ENCODE data around the gene ARHGEF37. TPM values are rescaled to one million over a fixed set of nuclear protein-coding genes. Genes with fewer than 3 reads are reported as not detected.
A peak's percentile ranks its signal among the peaks of the same experiment; 100 is the strongest.

ARHGEF37 gene
- total and polyA plus RNA-seq, 2 of the 8 experiments (the other 6 are each of a cell fraction or from before 2014, with no cell fraction given) = 0.21 to 0.48 TPM

DNA sequence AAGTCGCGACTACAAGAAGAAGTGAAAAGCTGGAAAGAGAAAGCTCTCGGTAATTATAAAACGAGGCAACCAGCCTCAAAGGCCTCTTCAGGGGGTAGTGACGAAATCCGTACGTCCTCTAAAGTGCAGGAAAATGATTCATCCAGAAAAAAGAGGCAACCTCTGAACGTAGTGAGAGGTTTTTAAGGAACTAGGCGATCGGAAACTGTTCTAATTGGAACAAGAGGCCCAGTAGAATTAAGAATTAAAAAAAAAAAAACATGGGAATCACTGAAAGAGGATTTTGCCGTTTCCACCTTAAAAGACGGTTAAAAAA lies 31.1 kb upstream of the ARHGEF37 start:
- Histone ChIP-seq H3K4ac (replicated peaks; ENCODE audit: insufficient read length, low read depth, low read length) (no peak overlapping the region), H3K36me3 (ENCODE audit: control insufficient read depth in 2 of 4, insufficient read depth in 4 of 4, low read length in 3 of 4) (peaks cover 1 to 47% (median 10%) of the 10 kb centered on the region in 4 experiments; a peak in 7 of 8 replicates), H3K27ac (ENCODE audit: low read depth, low read length) (peak overlapping the region; percentile 93), H3K79me2 (ENCODE audit: control insufficient read depth in 1 of 2, insufficient read depth in 2 of 2, low read length in 2 of 2) (peaks cover 51 to 59% of the 10 kb centered on the region in 2 experiments), H2BK15ac (ENCODE audit: low read length) (no peak overlapping the region), H2BK12ac (ENCODE audit: low read depth, low read length) (peak overlapping the region; percentile 30; the same call in 1 of the 2 replicates), H4K8ac (ENCODE audit: extremely low read depth, insufficient read depth, low read length) (no peak overlapping the region), H2BK20ac (ENCODE audit: low read length) (no peak overlapping the region), H2AFZ (ENCODE audit: low read length) (no peak overlapping the region), H3K23me2 (ENCODE audit: low read depth, low read length) (peaks cover 11% of the 10 kb centered on the region; the same call in 1 of the 2 replicates), H3K79me1 (ENCODE audit: low read depth, low read length) (no peaks in the 10 kb centered on the region), H3K56ac (replicated peaks; ENCODE audit: insufficient read length, low read depth, low read length) (peak overlapping the region; percentile 52), H2BK120ac (replicated peaks; ENCODE audit: low read depth, low read length) (no peak overlapping the region), H4K20me1 (replicated peaks in 1 of 2; ENCODE audit: control insufficient read depth in 1 of 2, insufficient read depth in 2 of 2, low read length in 2 of 2) (peaks cover 5 to 6% of the 10 kb centered on the region in 2 experiments), H3K4me3 (ENCODE audit: extremely low read depth in 1 of 4, insufficient read depth in 2 of 4, low read depth in 3 of 4, low read length in 4 of 4) (peak overlapping the region; percentile 97 to 100 (median 99)), H3K9me3 (ENCODE audit: insufficient read depth in 2 of 2, low read depth in 1 of 2, low read length in 1 of 2) (no peaks in the 10 kb centered on the region), H3K18ac (ENCODE audit: extremely low read depth, low read length) (0 out of 2 replicates have a peak overlapping the region, but pooled peaks have one; percentile 72), H2BK5ac (ENCODE audit: low read depth, low read length) (peak overlapping the region; percentile 92), H2AK5ac (ENCODE audit: low read depth, low read length) (no peak overlapping the region; the same call in 1 of the 2 replicates), H3K4me2 (ENCODE audit: insufficient read depth in 1 of 2, low read depth in 2 of 2, low read length in 2 of 2) (peak overlapping the region; percentile 80 to 96), H3K23ac (ENCODE audit: insufficient read length) (no peak overlapping the region), H3K14ac (ENCODE audit: insufficient read length) (no peak overlapping the region), H3K9ac (replicated peaks in 1 of 4; ENCODE audit: extremely low read depth in 1 of 4, low read depth in 3 of 4, low read length in 3 of 4) (peak overlapping the region; percentile 81 to 94 (median 93)), H4K5ac (ENCODE audit: insufficient read length, low read depth, low read length) (no peak overlapping the region), H3K4me1 (replicated peaks in 1 of 4; ENCODE audit: control insufficient read depth in 3 of 4, insufficient read depth in 4 of 4, low read length in 3 of 4) (peaks cover 0 to 7% (median 3%) of the 10 kb centered on the region in 4 experiments; a peak in 4 of 7 replicates), H4K91ac (replicated peaks; ENCODE audit: insufficient read length, low read length) (no peak overlapping the region), H3K27me3 (replicated peaks in 1 of 4; ENCODE audit: control insufficient read depth in 3 of 4, extremely low read depth in 1 of 4, insufficient read depth in 3 of 4, low read length in 3 of 4) (no peaks in the 10 kb centered on the region)
- no peak for DNase-seq (ENCODE audit: low read depth in 1 of 2, low spot score in 2 of 2)
- TF ChIP-seq RXRA (IDR thresholded peaks at IDR 0.05; ENCODE audit: insufficient read depth, low read depth, low read length) (no peak), CBX8 (IDR thresholded peaks at IDR 0.05; ENCODE audit: borderline replicate concordance, low read depth, low read length) (no peak), CTBP2 (IDR thresholded peaks at IDR 0.05; ENCODE audit: borderline replicate concordance, insufficient read depth, insufficient read length, low read length) (no peak), SIN3A (conservative IDR thresholded peaks at IDR 0.05 in 1 of 2, IDR thresholded peaks at IDR 0.05 in 1 of 2; ENCODE audit: low read depth in 1 of 2, low read length in 2 of 2) (peak in 1 of 2 experiments; percentile 23; a peak in 1 of 4 replicates), SAP30 (IDR thresholded peaks at IDR 0.05; ENCODE audit: insufficient read depth, insufficient replicate concordance, low read length) (peak; percentile 0)
- ChIA-PET CTCF (ENCODE audit: partially characterized antibody) (interaction anchor here (0.5 to 16.3 kb wide), 13 partner anchors 11 to 168 kb away, joined by 3 to 174 read pairs (median 5); partner anchors contain the start of gene ARHGEF37), POLR2A (ENCODE audit: partially characterized antibody) (interaction anchor here (1.0 to 11.0 kb wide), 13 partner anchors 9 to 104 kb away, joined by 3 to 65 read pairs (median 6); no protein-coding TSS in a partner anchor)
- 1% methylated on average over 12 of the region's 12 CpGs; no CpG with 5 or more reads in 1 of the 2 experiments for WGBS, 2 experiments (ENCODE audit: extremely low coverage in 1 of 2, insufficient coverage in 1 of 2, insufficient read length in 1 of 2, insufficient replicate concordance in 2 of 2, low coverage in 1 of 2, low lambda C conversion rate in 2 of 2, missing lambda C conversion rate in 1 of 2)
- FAIRE-seq = no peak
